Activated CD8-positive, alpha-beta memory T cell treated with anti-CD3 and anti-CD28 coated beads for 48 hours (primary cell): ENCODE data around the gene PLS3.

Source experiments
- DNase-seq, 3 experiments: peaks; one replicate each; pipeline ENCODE4 v3.0.0-alpha.2; 2020; ENCODE audit warnings: low read depth in 2 of 3, low spot score in 2 of 3

The PLS3 gene

GRCh38 chrX:115564243-115564642 is 3.3 kb downstream of the PLS3 start:
- DNase-seq: no peak

- DNase-seq: no peak
These were observed 4.9 kb downstream of the PLS3 start for GRCh38 chrX:115565888-115566287.

- no peak for DNase-seq
These were observed 10.7 kb downstream of the PLS3 start for GRCh38 chrX:115571712-115572111.

GRCh38 chrX:115573185-115573584 is 12.2 kb downstream of the PLS3 start:
- DNase-seq: no peak

GRCh38 chrX:115576676-115577075 is 15.7 kb downstream of the PLS3 start:
- DNase-seq: no peak

GRCh38 chrX:115579327-115579726 is 18.4 kb downstream of the PLS3 start:
- DNase-seq: no peak

- no peak for DNase-seq
These were observed 18.9 kb downstream of the PLS3 start for GRCh38 chrX:115579786-115580294.

- DNase-seq: no peak
These were observed 21.0 kb downstream of the PLS3 start for GRCh38 chrX:115581759-115582615.

GRCh38 chrX:115582616-115583495 is 21.9 kb downstream of the PLS3 start:
- DNase-seq: no peak

GRCh38 chrX:115583496-115584004 is 22.6 kb downstream of the PLS3 start:
- DNase-seq: no peak

GRCh38 chrX:115584696-115585095 is 23.7 kb downstream of the PLS3 start:
- DNase-seq: no peak

GRCh38 chrX:115588179-115588578 is 27.2 kb downstream of the PLS3 start:
- DNase-seq: no peak

- no peak for DNase-seq
These were observed 28.4 kb downstream of the PLS3 start for GRCh38 chrX:115589419-115589818.

- no peak for DNase-seq
These were observed 30.4 kb downstream of the PLS3 start for GRCh38 chrX:115591420-115591819.

GRCh38 chrX:115591856-115592842 is 31.2 kb downstream of the PLS3 start:
- no peak for DNase-seq

GRCh38 chrX:115592997-115593734 is 32.2 kb downstream of the PLS3 start:
- DNase-seq: no peak

GRCh38 chrX:115595049-115595448 is 34.1 kb downstream of the PLS3 start:
- no peak for DNase-seq

- no peak for DNase-seq
These were observed 37.6 kb downstream of the PLS3 start for GRCh38 chrX:115598556-115598955.

- no peak for DNase-seq
These were observed 41.3 kb downstream of the PLS3 start for GRCh38 chrX:115602308-115602707.
